Effector CD4-positive, alpha-beta T cell (primary cell): ENCODE measurements around the gene ACRV1.

Experiments used
- DNase-seq: peaks from one replicate; pipeline ENCODE4 v3.0.0-alpha.2; 2020

ACRV1 gene

GRCh38 chr11:125649465-125650166 is 31.0 kb downstream of the ACRV1 start:
- no peak for DNase-seq

GRCh38 chr11:125645871-125646270 is 34.8 kb downstream of the ACRV1 start:
- DNase-seq: no peak

GRCh38 chr11:125638315-125638714 is 42.3 kb downstream of the ACRV1 start:
- no peak for DNase-seq

- DNase-seq: no peak
These were observed 42.8 kb downstream of the ACRV1 start for GRCh38 chr11:125637840-125638239.

GRCh38 chr11:125627236-125627910 is 53.3 kb downstream of the ACRV1 start:
- DNase-seq: no peak

GRCh38 chr11:125626288-125626950 is 54.2 kb downstream of the ACRV1 start:
- peak; percentile 3 for DNase-seq

- DNase-seq: peak; percentile 78
These were observed 54.9 kb downstream of the ACRV1 start for GRCh38 chr11:125625630-125626287.

GRCh38 chr11:125625225-125625629 is 55.4 kb downstream of the ACRV1 start:
- DNase-seq: no peak

GRCh38 chr11:125624756-125625213 is 55.9 kb downstream of the ACRV1 start, which contains the start of gene CHEK1:
TSS of gene CHEK1 (plus strand) at chr11:125625163. CDS start at chr11:125626769, 1,606 bp downstream.
- no peak for DNase-seq

GRCh38 chr11:125623064-125623463 is 57.6 kb downstream of the ACRV1 start:
- no peak for DNase-seq

GRCh38 chr11:125621995-125622394 is 58.7 kb downstream of the ACRV1 start:
- no peak for DNase-seq
